ENCODE measurements around the gene RABL2B. TPM values are rescaled to one million over a fixed set of nuclear protein-coding genes. Genes with fewer than 3 reads are reported as not detected.
"Not testable (repeated sequence)": the region's sequence is repeated elsewhere in the genome, so short reads cannot be mapped to it uniquely, and the experiment has no call there.

The RABL2B gene
- total RNA-seq, 1 experiment from 2014 or later = 30.2 TPM

DNA sequence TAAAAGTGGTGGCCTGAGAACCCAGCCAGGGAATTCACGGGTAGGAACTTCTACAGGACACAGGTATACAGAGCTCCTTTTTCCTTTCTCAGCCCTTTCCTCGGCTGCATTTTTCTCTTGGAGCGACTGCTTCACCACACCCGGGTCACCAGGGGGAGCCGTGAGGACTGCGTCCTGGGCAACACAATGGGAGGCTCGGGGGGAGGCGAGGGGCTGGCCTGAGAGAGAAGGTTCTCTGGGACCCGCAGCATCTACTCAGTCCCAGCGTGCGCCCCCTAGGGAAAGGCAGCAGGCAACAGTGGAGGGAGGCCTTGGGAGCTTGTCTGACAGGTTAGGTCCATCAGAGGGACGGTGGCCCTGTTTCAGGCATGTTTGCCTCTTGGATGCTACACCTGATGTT lies 8.3 kb downstream of the RABL2B start:
- not testable (repeated sequence) for H3K4me3 Mint-ChIP-seq (ENCODE audit: unreplicated experiment)

DNA sequence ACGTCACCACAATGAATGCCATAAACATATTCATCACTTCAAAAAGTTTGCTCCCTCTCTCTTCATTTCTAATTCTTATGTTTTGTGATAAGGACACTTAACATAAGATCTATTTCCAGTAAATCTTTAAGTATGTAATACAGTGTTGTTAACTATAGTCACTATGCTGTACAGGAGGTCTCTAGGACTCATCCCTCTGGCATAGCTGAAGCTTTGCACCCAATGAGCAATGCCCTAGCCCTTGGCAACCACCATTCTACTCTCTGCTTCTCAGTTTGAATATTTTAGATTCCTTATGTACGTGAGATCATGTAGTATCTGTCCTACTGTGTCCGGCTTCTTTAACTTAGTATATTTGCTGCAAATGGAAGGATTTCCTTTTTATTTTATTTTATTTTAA lies 19.1 kb downstream of the RABL2B start:
- H3K9me3 Mint-ChIP-seq (ENCODE audit: unreplicated experiment); H3K4me1 Mint-ChIP-seq (ENCODE audit: insufficient read depth, unreplicated experiment); BruUV-seq (replicated peaks); H3K4me3 Mint-ChIP-seq (ENCODE audit: unreplicated experiment); POLR2A ChIA-PET; DNase-seq (ENCODE audit: unreplicated experiment); CTCF ChIA-PET; H3K27ac Mint-ChIP-seq (ENCODE audit: low read depth, unreplicated experiment); H3K36me3 Mint-ChIP-seq (ENCODE audit: insufficient read depth, unreplicated experiment); H3K27me3 Mint-ChIP-seq (ENCODE audit: insufficient read depth, unreplicated experiment); intact Hi-C loops (cut with micrococcal nuclease): not testable (repeated sequence)

More for the DNA sequence above, 8.3 kb downstream of the RABL2B start:
- H3K36me3 Mint-ChIP-seq (ENCODE audit: insufficient read depth, unreplicated experiment) = peaks cover 17% of the 10 kb centered on the region
- H3K27ac Mint-ChIP-seq (ENCODE audit: low read depth, unreplicated experiment); POLR2A ChIA-PET; H3K9me3 Mint-ChIP-seq (ENCODE audit: unreplicated experiment); intact Hi-C loops (cut with micrococcal nuclease); CTCF ChIA-PET; H3K4me1 Mint-ChIP-seq (ENCODE audit: insufficient read depth, unreplicated experiment); BruUV-seq (replicated peaks); H3K27me3 Mint-ChIP-seq (ENCODE audit: insufficient read depth, unreplicated experiment): not testable (repeated sequence)
- TF ChIP-seq, protein P1, sequence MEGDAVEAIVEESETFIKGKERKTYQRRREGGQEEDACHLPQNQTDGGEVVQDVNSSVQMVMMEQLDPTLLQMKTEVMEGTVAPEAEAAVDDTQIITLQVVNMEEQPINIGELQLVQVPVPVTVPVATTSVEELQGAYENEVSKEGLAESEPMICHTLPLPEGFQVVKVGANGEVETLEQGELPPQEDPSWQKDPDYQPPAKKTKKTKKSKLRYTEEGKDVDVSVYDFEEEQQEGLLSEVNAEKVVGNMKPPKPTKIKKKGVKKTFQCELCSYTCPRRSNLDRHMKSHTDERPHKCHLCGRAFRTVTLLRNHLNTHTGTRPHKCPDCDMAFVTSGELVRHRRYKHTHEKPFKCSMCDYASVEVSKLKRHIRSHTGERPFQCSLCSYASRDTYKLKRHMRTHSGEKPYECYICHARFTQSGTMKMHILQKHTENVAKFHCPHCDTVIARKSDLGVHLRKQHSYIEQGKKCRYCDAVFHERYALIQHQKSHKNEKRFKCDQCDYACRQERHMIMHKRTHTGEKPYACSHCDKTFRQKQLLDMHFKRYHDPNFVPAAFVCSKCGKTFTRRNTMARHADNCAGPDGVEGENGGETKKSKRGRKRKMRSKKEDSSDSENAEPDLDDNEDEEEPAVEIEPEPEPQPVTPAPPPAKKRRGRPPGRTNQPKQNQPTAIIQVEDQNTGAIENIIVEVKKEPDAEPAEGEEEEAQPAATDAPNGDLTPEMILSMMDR (IDR thresholded peaks at IDR 0.05; ENCODE audit: unreplicated experiment) = peak; percentile 27
- peak; percentile 17 for DNase-seq (ENCODE audit: unreplicated experiment)

DNA sequence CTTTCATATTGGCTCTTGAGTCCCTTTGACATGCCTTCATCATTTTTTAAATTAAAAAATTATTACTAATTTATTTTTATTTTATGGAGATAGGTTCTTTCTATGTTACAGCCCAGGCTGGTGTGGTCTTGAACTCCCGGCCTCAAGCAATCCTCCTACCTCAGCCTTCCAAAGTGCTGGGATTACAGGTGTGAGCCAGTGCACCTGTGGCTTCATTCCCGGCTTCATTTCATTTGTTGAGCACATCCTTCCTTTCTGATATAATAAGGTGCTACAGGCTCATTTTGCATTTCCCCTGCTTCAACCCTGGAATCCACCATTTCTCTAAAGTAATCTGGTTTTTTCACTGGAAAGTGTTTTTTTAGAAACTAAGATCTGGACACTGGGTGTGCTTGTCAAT lies 21.6 kb downstream of the RABL2B start:
- H3K27me3 Mint-ChIP-seq (ENCODE audit: insufficient read depth, unreplicated experiment); H3K36me3 Mint-ChIP-seq (ENCODE audit: insufficient read depth, unreplicated experiment); intact Hi-C loops (cut with micrococcal nuclease); H3K4me1 Mint-ChIP-seq (ENCODE audit: insufficient read depth, unreplicated experiment); H3K27ac Mint-ChIP-seq (ENCODE audit: low read depth, unreplicated experiment); CTCF ChIA-PET; DNase-seq (ENCODE audit: unreplicated experiment); H3K4me3 Mint-ChIP-seq (ENCODE audit: unreplicated experiment); POLR2A ChIA-PET; BruUV-seq (replicated peaks); H3K9me3 Mint-ChIP-seq (ENCODE audit: unreplicated experiment): not testable (repeated sequence)

DNA sequence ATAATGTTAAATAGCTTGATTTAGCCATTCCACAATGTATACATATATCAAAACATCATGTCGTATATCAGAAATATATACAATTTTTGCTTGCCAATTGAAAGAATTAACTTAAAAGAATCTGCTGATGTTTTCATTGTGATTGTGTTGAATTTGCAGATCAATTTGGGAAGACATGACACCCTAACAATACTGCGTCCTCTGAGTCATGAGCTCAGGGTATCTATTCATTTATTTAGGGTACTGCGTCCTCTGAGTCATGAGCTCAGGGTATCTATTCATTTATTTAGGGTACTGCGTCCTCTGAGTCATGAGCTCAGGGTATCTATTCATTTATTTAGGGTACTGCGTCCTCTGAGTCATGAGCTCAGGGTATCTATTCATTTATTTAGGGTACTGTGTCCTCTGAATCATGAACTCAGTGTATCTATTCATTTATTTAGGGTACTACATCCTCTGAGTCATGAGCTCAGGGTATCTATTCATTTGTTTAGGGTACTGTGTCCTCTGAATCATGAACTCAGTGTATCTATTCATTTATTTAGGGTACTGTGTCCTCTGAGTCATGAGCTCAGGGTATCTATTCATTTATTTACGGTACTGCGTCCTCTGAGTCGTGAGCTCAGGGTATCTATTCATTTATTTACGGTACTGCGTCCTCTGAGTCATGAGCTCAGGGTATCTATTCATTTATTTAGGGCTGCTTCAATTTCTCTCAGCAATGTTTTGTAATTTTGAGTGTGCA lies 23.7 kb downstream of the RABL2B start:
- intact Hi-C loops (cut with micrococcal nuclease) = not testable (repeated sequence)

DNA sequence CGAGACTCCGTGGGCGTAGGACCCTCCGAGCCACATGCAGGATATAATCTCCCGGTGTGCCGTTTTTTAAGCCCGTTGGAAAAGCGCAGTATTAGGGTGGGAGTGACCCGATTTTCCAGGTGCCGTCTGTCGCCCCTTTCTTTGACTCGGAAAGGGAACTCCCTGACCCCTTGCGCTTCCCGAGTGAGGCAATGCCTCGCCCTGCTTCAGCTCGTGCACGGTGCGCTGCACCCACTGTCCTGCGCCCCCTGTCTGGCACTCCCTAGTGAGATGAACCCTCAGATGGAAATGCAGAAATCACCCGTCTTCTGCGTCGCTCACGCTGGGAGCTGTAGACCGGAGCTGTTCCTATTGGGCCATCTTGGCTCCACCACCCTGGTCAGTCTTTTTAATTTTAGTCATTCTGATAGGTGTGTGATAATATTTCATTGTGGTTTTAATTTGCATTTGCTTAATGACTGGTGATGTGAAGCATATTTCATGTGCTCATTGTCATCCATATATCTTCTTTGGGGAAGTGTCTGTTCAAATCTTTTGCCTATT lies 26.4 kb downstream of the RABL2B start:
- CTCF ChIA-PET = interaction anchor here (0.7 kb wide), 1 partner anchor 31 kb away, joined by 3 read pairs; no protein-coding TSS in a partner anchor
- H3K4me1 Mint-ChIP-seq (ENCODE audit: insufficient read depth, unreplicated experiment); intact Hi-C loops (cut with micrococcal nuclease); H3K9me3 Mint-ChIP-seq (ENCODE audit: unreplicated experiment); H3K36me3 Mint-ChIP-seq (ENCODE audit: insufficient read depth, unreplicated experiment); BruUV-seq (replicated peaks); H3K27me3 Mint-ChIP-seq (ENCODE audit: insufficient read depth, unreplicated experiment): not testable (repeated sequence)
- peak overlapping the region; percentile 67 for H3K27ac Mint-ChIP-seq (ENCODE audit: low read depth, unreplicated experiment)
- DNase-seq (ENCODE audit: unreplicated experiment) = peak; percentile 37
- POLR2A ChIA-PET = interaction anchor here (1.4 kb wide), 1 partner anchor 135 kb away, joined by 3 read pairs; no protein-coding TSS in a partner anchor
- TF ChIP-seq, protein P1 (IDR thresholded peaks at IDR 0.05; ENCODE audit: unreplicated experiment) = peak; percentile 28
- peak overlapping the region; percentile 92 for H3K4me3 Mint-ChIP-seq (ENCODE audit: unreplicated experiment)

More for the DNA sequence above, 23.7 kb downstream of the RABL2B start:
- H3K4me1 Mint-ChIP-seq (ENCODE audit: insufficient read depth, unreplicated experiment); H3K36me3 Mint-ChIP-seq (ENCODE audit: insufficient read depth, unreplicated experiment); H3K9me3 Mint-ChIP-seq (ENCODE audit: unreplicated experiment); BruUV-seq (replicated peaks); H3K27me3 Mint-ChIP-seq (ENCODE audit: insufficient read depth, unreplicated experiment); POLR2A ChIA-PET; H3K4me3 Mint-ChIP-seq (ENCODE audit: unreplicated experiment); H3K27ac Mint-ChIP-seq (ENCODE audit: low read depth, unreplicated experiment): not testable (repeated sequence)
- DNase-seq (ENCODE audit: unreplicated experiment) = peak; percentile 66
- CTCF ChIA-PET = interaction anchor here (0.6 to 1.0 kb wide), 2 partner anchors 28 to 138 kb away, joined by 3 to 4 read pairs; no protein-coding TSS in a partner anchor

DNA sequence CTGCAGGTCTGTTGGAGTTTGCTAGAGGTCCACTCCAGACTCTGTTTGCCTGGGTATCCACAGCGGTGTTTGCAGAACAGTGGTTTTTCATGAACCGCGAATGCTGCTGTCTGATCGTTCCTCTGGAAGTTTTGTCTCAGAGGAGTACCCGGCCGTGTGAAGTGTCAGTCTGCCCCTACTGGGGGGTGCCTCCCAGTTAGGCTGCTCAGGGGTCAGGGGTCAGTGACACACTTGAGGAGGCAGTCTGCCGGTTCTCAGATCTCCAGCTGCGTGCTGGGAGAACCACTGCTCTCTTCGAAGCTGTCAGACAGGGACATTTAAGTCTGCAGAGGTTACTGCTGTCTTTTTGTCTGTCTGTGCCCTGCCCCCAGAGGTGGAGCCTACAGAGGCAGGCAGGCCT lies 27.0 kb downstream of the RABL2B start:
- H3K9me3 Mint-ChIP-seq (ENCODE audit: unreplicated experiment); H3K4me1 Mint-ChIP-seq (ENCODE audit: insufficient read depth, unreplicated experiment); DNase-seq (ENCODE audit: unreplicated experiment); intact Hi-C loops (cut with micrococcal nuclease); H3K27ac Mint-ChIP-seq (ENCODE audit: low read depth, unreplicated experiment); H3K27me3 Mint-ChIP-seq (ENCODE audit: insufficient read depth, unreplicated experiment); H3K36me3 Mint-ChIP-seq (ENCODE audit: insufficient read depth, unreplicated experiment); BruUV-seq (replicated peaks); CTCF ChIA-PET: not testable (repeated sequence)
- POLR2A ChIA-PET = interaction anchor here (1.4 kb wide), 1 partner anchor 135 kb away, joined by 3 read pairs; no protein-coding TSS in a partner anchor
- peak overlapping the region; percentile 92 for H3K4me3 Mint-ChIP-seq (ENCODE audit: unreplicated experiment)

DNA sequence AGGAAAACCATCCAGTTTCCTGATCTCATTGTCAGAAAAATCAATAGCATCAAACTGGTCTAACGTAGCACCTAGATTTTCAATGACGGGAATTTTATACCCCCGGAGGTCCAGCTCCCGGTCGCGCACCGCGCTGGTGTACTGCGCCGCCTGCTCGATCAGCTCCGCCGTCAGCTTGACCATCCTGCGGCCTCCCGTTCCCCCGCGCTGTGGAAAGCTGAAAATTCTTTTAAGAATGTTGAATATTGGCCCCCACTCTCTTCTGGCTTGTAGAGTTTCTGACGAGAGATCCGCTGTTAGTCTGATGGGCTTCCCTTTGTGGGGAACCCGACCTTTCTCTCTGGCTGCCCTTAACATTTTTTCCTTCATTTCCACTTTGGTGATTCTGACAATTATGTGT lies 28.2 kb downstream of the RABL2B start:
- POLR2A ChIA-PET; BruUV-seq (replicated peaks); intact Hi-C loops (cut with micrococcal nuclease); H3K9me3 Mint-ChIP-seq (ENCODE audit: unreplicated experiment); H3K4me1 Mint-ChIP-seq (ENCODE audit: insufficient read depth, unreplicated experiment); H3K36me3 Mint-ChIP-seq (ENCODE audit: insufficient read depth, unreplicated experiment); DNase-seq (ENCODE audit: unreplicated experiment); CTCF ChIA-PET; H3K27me3 Mint-ChIP-seq (ENCODE audit: insufficient read depth, unreplicated experiment); H3K4me3 Mint-ChIP-seq (ENCODE audit: unreplicated experiment); H3K27ac Mint-ChIP-seq (ENCODE audit: low read depth, unreplicated experiment): not testable (repeated sequence)
